Heart right ventricle (tissue), 16 donors: ENCODE data around the gene DLGAP1. TPM values are rescaled to one million over a fixed set of nuclear protein-coding genes. Genes with fewer than 3 reads are reported as not detected.

ENCODE experiments used
- ATAC-seq, 8 donors: fragments of 200-7000 bp; cut with Tn5 transposase; one replicate each; pipeline ENCODE4 v1.9.1; 2020; ENCODE audit warnings: mild to moderate bottlenecking in 8 of 8, moderate library complexity in 8 of 8, moderate number of reproducible peaks in 1 of 8
- DNase-seq, 2 donors: peaks; one replicate each; pipeline ENCODE4 v3.0.0-alpha.2; 2020
- H3K27ac ChIP-seq, 10 donors: fragments of 200-600 bp; sonication (generic) in 2 of 10; one replicate each; pipeline versions ENCODE4 v1.5.0 to v1.8.0; 2020 to 2022; ENCODE audit warnings: mild to moderate bottlenecking in 3 of 10
- H3K27me3 ChIP-seq, 7 donors: fragments of 200-600 bp; one replicate each; pipeline ENCODE4 v1.8.0; 2021 to 2022; ENCODE audit warnings: mild to moderate bottlenecking in 2 of 7
- H3K36me3 ChIP-seq, 9 donors: fragments of 200-600 bp; sonication (generic) in 1 of 9; one replicate each; pipeline versions ENCODE4 v1.5.0 to v1.8.0; 2020 to 2022; ENCODE audit warnings: mild to moderate bottlenecking in 2 of 9
- H3K4me1 ChIP-seq, 9 donors: fragments of 200-600 bp; sonication (generic) in 1 of 9; one replicate each; pipeline versions ENCODE4 v1.5.0 to v1.8.0; 2020 to 2022; ENCODE audit warnings: mild to moderate bottlenecking in 4 of 9
- H3K4me3 ChIP-seq, 10 donors: fragments of 200-600 bp; sonication (generic) in 2 of 10; one replicate each; pipeline versions ENCODE4 v1.5.0 to v1.8.0; 2020 to 2022; ENCODE audit warnings: mild to moderate bottlenecking in 7 of 10, moderate library complexity in 2 of 10
- H3K9me3 ChIP-seq, 11 donors: fragments of 200-600 bp in 10 of 11; sonication (generic) in 2 of 11; one replicate each; pipeline versions ENCODE4 v1.5.0 to v1.8.0; 2013 to 2022; ENCODE audit warnings: mild to moderate bottlenecking in 2 of 11, control low read depth in 1 of 11, moderate library complexity in 1 of 11
- CTCF ChIP-seq, 9 donors: fragments of 200-600 bp; sonication (generic) in 2 of 9; IDR thresholded peaks; one replicate each; pipeline versions ENCODE4 v1.5.0 to v1.8.0; 2021 to 2022; ENCODE audit warnings: antibody characterized with exemption in 9 of 9, mild to moderate bottlenecking in 5 of 9, moderate library complexity in 1 of 9
- WGBS, 2 donors: extraction: QIAGEN DNeasy Blood & Tissue Kit; methylation state at CpG; one replicate each; pipeline ENCODE4 v1.1.7; 2013; ENCODE audit warnings: inconsistent platforms in 1 of 2; 5-methylcytosine and 5-hydroxymethylcytosine counted together
- intact Hi-C, 10 donors: fragments of 100-400 bp; cut with DNase I; formaldehyde crosslinking; loops; one replicate each; pipeline versions ENCODE4 v1.11.1 to v1.14.2; 2022
- polyA plus RNA-seq, 2 donors: library from polyadenylated mRNA; stranded (reverse); fragments of 200-250 nt; gene quantifications; one replicate each; pipeline ENCODE4 v1.2.3, GENCODE V29; 2013
- total RNA-seq, 10 donors: library from RNA; stranded (reverse); fragmentation: NEBNext Ultra II Directional in 3 of 10; extraction: Animal tissue kit (Norgen Biotek cat#: 25700) in 3 of 10; gene quantifications; one replicate each; pipeline versions ENCODE4 v1.2.1 to v1.2.4, GENCODE V29; 2021 to 2023
- donor health status: Arrhythmogenic right ventricular cardiomyopathy.
- donor health status: ischemic (EF 13 %, LVEDD 7.1; RV severe dilation, severe dysfunction).
- donor health status: healthy with polysubstance abuse.
- donor health status: DM: no; HTN: yes; CAD: no.
- donor health status: DM: no; HTN: no; CAD: no.
- donor health status: ischemic (EF 25% LVEDD 6.9; RV normal size, moderate dysfunction).
- donor health status: ischemic (EF 25% LVEDD 5.7; RV mildly dilated, moderate dysfunction).
- donor health status: healthy.
- donor health status: DM: yes; HTN: yes; CAD: no.
- donor health status: Ischemic cardiomyopathy.
- donor health status: ischemic (EF 35%, LVEDD 5.7; RV mildly dilated, moderate dysfunction).
- donor health status: nonischemic (EF 11% LVEDD 7.7; RV severe dilation, severe dysfunction).
- donor health status: DM: yes; HTN: yes; CAD: no.
- donor health status: PGD.
- donor health status: ischemic (EF 29% LVEDD 5.4; RV normal size, mild dysfunction).
- donor health status: nonischemic (EF 23%, LVEDD 6.1; RV moderate dilation, normal function).

Gene DLGAP1
- total and polyA plus RNA-seq, 12 donors, result 0.07 to 7.2 (median 1.0) TPM; not detected in 2

GRCh38 chr18:3510896-3511295, 944.2 kb downstream of the DLGAP1 start:
- Histone ChIP-seq H3K4me1 (peaks cover 0 to 9% (median 0%) of the 10 kb centered on the region in 9 donors), H3K4me3 (no peak overlapping the region), H3K9me3 (no peaks in the 10 kb centered on the region), H3K27me3 (no peaks in the 10 kb centered on the region), H3K36me3 (no peaks in the 10 kb centered on the region), H3K27ac (no peak overlapping the region)
- TF ChIP-seq CTCF (IDR thresholded peaks at IDR 0.05), result no peak
- ATAC-seq, result no peak
- 80 to 87% methylated on average over 4 of the region's 4 CpGs for WGBS, 2 donors
- DNase-seq, result no peak
- intact Hi-C loops, result loop anchor here in 1 of 10 donors (10.0 kb wide), 1 partner anchor 56 kb away; the partner anchor contains the start of gene TGIF1

- no peak for TF ChIP-seq CTCF (IDR thresholded peaks at IDR 0.05)
- H3K4me3 ChIP-seq, result no peak overlapping the region
- H3K27ac ChIP-seq, result no peak overlapping the region
- no peak for ATAC-seq
- no peak for DNase-seq
- no peaks in the 10 kb centered on the region for H3K27me3 ChIP-seq
- 92 to 98% methylated on average over 2 of the region's 2 CpGs for WGBS, 2 donors
- no peaks in the 10 kb centered on the region for H3K9me3 ChIP-seq
- peaks cover 0 to 9% (median 0%) of the 10 kb centered on the region in 9 donors for H3K4me1 ChIP-seq
- intact Hi-C loops, result loop anchor here in 1 of 10 donors (10.0 kb wide), 1 partner anchor 55 kb away; the partner anchor contains the start of gene TGIF1
- H3K36me3 ChIP-seq, result no peaks in the 10 kb centered on the region
Measured at GRCh38 chr18:3510024-3510423, 945.1 kb downstream of the DLGAP1 start.

GRCh38 chr18:3508576-3509549, 946.2 kb downstream of the DLGAP1 start:
- 61 to 65% methylated on average over 17 of the region's 17 CpGs for WGBS, 2 donors
- intact Hi-C loops, result no loop called here
- Histone ChIP-seq H3K36me3 (no peaks in the 10 kb centered on the region), H3K27ac (no peak overlapping the region), H3K9me3 (no peaks in the 10 kb centered on the region), H3K4me3 (no peak overlapping the region), H3K4me1 (peaks cover 0 to 9% (median 0%) of the 10 kb centered on the region in 9 donors), H3K27me3 (no peaks in the 10 kb centered on the region)
- ATAC-seq (no peak), DNase-seq (no peak)
- no peak for TF ChIP-seq CTCF (IDR thresholded peaks at IDR 0.05)

- 73 to 83% methylated on average over 5 of the region's 5 CpGs for WGBS, 2 donors
Measured at GRCh38 chr18:3504637-3505036, 950.5 kb downstream of the DLGAP1 start.

More at GRCh38 chr18:3504637-3505036, 950.5 kb downstream of the DLGAP1 start:
- Histone ChIP-seq H3K4me1 (peaks cover 0 to 3% (median 2%) of the 10 kb centered on the region in 9 donors), H3K36me3 (no peaks in the 10 kb centered on the region), H3K27ac (no peak overlapping the region), H3K4me3 (no peak overlapping the region), H3K27me3 (peaks cover 0 to 22% (median 18%) of the 10 kb centered on the region in 7 donors), H3K9me3 (no peaks in the 10 kb centered on the region)
- no peak for DNase-seq
- intact Hi-C loops, result no loop called here
- no peak for TF ChIP-seq CTCF (IDR thresholded peaks at IDR 0.05)
- no peak for ATAC-seq
